HG03575 (cell line): Measurements from ENCODE around the gene PCDHGB5.
"Not testable (repeated sequence)": the region's sequence is repeated elsewhere in the genome, so short reads cannot be mapped to it uniquely, and the experiment has no call there.

Source experiments
- ATAC-seq: cut with Tn5 transposase; IDR thresholded peaks from one replicate; pipeline ENCODE4 v1.9.1; 2021; ENCODE audit not compliant: unreplicated experiment, insufficient number of reproducible peaks, low FRiP score; ENCODE audit errors: extremely low read depth

PCDHGB5 gene

DNA sequence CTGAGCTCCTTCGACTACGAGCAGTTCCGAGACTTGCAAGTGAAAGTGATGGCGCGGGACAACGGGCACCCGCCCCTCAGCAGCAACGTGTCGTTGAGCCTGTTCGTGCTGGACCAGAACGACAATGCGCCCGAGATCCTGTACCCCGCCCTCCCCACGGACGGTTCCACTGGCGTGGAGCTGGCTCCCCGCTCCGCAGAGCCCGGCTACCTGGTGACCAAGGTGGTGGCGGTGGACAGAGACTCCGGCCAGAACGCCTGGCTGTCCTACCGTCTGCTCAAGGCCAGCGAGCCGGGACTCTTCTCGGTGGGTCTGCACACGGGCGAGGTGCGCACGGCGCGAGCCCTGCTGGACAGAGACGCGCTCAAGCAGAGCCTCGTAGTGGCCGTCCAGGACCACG, 34.6 kb downstream of the PCDHGB5 start:
- ATAC-seq, result not testable (repeated sequence)

DNA sequence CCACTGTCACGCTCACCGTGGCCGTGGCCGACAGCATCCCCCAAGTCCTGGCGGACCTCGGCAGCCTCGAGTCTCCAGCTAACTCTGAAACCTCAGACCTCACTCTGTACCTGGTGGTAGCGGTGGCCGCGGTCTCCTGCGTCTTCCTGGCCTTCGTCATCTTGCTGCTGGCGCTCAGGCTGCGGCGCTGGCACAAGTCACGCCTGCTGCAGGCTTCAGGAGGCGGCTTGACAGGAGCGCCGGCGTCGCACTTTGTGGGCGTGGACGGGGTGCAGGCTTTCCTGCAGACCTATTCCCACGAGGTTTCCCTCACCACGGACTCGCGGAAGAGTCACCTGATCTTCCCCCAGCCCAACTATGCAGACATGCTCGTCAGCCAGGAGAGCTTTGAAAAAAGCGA, 35.0 kb downstream of the PCDHGB5 start:
- ATAC-seq, result not testable (repeated sequence)

DNA sequence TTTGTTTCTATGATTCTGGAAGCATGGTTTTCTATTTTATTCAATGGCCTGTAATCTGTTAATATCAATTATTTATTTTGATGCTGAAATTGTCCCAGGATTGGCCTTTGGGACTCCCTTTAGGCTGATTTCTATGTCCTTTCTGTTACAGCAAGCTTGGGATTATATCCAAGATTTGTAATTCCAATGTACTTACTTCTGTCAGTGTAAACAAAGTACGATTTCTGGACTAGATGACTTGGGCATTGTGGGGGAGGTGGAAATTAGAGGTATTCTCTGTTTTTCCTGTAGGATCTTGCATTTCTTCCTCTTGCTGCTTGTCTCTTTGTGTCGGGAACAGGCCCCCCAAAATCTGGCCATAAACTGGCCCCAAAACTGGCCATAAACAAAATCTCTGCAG, 36.3 kb downstream of the PCDHGB5 start:
- ATAC-seq, result no peak

DNA sequence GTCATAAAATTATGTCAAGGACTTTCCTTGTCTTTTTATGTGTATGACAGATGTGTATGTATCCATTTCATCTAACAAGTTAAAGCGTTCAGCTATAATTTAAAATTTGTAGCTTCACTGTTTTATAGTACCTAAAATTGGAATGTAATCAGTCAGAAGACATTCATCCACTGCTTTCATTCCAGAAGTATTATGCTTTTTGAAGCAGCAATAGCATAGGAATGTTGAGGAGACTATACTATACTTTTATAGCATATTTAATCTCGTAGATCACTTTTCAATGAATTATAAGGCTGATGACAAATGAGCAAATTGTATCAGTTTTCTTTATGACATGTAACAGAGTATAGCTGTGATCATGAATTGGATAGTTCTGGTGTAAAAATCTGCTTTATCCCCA, 39.5 kb downstream of the PCDHGB5 start:
- ATAC-seq, result no peak

DNA sequence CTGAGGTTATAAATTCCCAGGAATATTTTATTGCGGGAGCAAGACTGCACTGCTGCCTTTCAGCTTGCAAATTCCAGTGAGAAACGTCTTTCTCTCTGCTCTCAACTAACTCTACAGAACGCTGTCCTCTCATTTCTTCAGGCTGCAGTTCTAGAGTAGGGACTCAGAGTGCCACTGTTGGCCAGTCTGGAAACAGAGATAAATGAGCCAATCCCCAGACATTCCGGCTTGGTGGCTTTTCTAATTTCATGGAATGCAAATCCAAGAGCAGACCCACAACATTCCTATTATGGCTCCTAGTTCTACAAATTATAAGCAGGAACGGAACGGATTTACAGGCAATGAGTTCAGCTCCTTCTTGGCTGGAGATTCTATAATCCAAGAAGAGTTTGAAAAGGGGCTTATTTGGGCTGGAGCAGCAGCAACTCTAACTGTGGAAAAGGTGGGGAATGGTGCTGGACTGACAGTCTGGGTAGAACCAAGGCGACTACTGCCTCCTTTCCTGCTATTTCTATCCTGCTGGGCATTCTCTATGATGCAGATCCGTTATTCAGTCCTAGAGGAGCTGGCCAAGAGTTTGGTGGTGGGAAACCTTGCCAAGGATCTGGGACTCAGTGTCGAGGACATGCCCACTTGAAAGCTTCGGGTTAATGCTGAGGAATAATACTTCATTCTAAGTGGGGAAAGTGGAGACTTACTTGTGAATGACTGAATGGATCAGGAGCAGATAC, 41.8 kb downstream of the PCDHGB5 start:
- ATAC-seq, result no peak

DNA sequence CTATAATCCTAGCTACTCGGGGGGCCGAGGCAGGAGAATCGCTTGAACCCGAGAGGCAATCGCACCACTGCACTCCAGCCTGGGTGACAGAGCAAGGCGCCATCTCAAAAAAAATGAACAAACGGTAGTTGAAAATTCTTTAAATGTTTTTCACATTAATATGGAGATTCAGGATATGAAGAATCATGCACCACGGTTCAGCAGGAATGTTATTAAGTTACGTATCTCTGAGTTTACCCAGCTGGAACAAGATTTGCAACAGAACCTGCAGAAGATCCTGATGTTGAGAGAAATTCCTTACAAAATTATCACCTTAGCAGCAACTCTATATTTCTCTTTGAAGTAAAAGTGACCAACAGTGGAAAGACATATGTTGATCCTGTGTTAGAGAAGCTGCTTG, 42.6 kb downstream of the PCDHGB5 start:
- no peak for ATAC-seq

DNA sequence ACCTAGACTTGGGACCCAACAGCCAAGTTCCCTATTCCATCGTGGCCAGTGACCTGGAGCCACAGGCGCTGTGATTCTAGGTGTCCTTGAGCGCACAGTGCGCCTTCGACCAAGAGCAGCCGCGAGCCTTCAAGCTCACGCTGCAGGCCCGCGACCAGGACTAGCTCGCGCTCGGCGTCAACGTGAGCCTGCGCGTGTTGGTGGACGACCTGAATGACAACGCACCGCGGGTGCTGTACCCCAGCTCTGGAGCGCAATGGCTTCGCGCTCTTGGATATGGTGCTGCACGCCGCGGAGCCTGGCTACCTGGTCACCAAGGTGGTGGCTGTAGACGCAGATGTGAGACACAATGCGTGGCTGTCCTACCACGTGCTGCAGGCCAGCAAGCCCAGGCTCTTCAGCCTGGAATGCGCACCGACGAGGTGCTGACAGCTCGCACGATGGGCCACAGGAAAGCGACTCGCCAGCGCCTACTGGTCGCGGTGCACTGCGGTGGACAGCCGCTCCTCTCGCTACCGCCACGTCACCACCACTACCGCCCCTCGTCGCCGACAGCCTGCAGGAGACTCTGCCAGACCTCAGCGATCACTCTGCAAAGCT, 43.9 kb downstream of the PCDHGB5 start:
- no peak for ATAC-seq
